ENCODE results near the gene CLEC4E. TPM values are rescaled to one million over a fixed set of nuclear protein-coding genes. Genes with fewer than 3 reads are reported as not detected.

Gene CLEC4E
- total RNA-seq, 1 experiment from 2014 or later = not detected

Other genes with a start within 250 kb of the CLEC4E start
- gene CLEC6A, start 84.9 kb downstream of the CLEC4E start, total RNA-seq (2014; rRNA removed; shearing (Covaris generic)) = not detected in 2 replicates
- not detected in 2 replicates for gene CLEC4D, start 27.4 kb downstream of the CLEC4E start, total RNA-seq (2014; rRNA removed; shearing (Covaris generic))
- gene AICDA, start 72.0 kb upstream of the CLEC4E start, total RNA-seq (2014; rRNA removed; shearing (Covaris generic)) = not detected in 2 replicates
- gene MFAP5, start 121.9 kb upstream of the CLEC4E start, total RNA-seq (2014; rRNA removed; shearing (Covaris generic)) = 1.7 and 2.3 TPM in 2 replicates
- 16.6 and 21.4 TPM in 2 replicates for gene RIMKLB, start 157.1 kb upstream of the CLEC4E start, total RNA-seq (2014; rRNA removed; shearing (Covaris generic))